GM19467 (cell line): ENCODE results near the gene SLC43A3.

Experiments
- ATAC-seq: cut with Tn5 transposase; IDR thresholded peaks from one replicate; pipeline ENCODE4 v1.9.1; 2021; ENCODE audit warnings: mild to moderate bottlenecking, moderate library complexity; ENCODE audit not compliant: unreplicated experiment

Gene SLC43A3

GRCh38 chr11:57426929-57427726, at the start of gene SLC43A3:
TSS of gene SLC43A3 (minus strand) at chr11:57427121. CDS start at chr11:57426172, 949 bp downstream.
- peak; percentile 52 for ATAC-seq

- peak; percentile 24 for ATAC-seq
Observed at GRCh38 chr11:57476047-57476756, 49.3 kb upstream of the SLC43A3 start.

DNA sequence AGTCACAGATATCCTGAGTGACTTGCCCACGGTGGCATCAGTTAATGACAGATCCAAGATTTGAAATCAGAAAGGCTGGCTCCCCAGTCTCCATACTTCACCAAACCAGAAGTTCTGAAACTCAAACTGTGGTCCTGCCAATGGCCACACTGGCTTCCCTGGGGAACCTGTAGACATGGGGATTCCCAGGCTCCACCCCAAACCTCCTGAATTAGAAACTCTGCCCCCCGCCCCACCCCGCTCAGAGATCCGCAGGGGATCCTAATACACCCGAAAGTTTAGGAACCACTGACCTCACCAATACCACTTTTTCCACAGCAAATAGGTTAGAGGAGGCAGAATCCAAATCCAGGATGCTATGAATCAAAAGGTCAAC, 48.7 kb upstream of the SLC43A3 start:
- ATAC-seq: peak; percentile 7

- ATAC-seq: no peak
Observed at GRCh38 chr11:57475191-57475590, 48.3 kb upstream of the SLC43A3 start.

GRCh38 chr11:57474803-57475115, 47.8 kb upstream of the SLC43A3 start:
- ATAC-seq: no peak

DNA sequence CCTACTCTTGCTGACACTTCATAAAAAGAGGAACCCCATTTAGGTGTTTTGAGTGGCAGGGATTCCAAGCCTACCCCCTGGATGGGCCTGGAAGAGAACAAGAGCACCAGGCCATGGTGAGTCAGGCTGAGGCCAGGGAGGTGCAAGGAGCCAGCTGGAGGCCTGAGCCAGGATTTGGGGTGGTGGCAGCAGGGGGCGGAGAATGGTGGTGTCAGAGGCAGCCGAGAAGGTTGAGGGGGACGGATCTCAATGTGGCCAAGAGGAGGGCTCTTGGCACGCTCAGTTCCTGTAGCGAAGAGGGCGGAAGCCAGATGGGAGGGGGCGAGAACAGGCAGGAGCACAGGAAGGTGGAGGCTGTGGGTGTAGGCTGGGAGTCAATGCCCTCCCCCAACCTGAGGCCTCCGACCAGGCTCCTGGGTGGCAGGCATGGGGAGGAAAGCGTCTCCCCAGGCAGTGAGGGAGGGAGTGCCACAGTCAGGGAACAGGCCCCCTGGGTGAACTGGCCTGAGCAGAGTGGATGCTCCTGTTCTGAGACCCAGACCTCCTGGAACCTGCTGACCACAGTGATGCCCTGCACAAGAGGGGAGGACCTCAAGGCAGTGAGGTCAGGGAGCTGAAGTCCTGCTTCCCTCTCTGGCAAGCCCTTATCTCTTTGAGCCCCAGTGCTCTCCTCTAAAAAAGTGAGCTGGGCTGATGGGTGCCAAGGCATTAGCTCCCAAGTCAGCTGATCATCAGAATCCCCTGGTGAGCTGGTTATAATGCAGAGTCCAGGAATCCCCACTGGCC, 47.3 kb upstream of the SLC43A3 start:
- ATAC-seq: no peak

DNA sequence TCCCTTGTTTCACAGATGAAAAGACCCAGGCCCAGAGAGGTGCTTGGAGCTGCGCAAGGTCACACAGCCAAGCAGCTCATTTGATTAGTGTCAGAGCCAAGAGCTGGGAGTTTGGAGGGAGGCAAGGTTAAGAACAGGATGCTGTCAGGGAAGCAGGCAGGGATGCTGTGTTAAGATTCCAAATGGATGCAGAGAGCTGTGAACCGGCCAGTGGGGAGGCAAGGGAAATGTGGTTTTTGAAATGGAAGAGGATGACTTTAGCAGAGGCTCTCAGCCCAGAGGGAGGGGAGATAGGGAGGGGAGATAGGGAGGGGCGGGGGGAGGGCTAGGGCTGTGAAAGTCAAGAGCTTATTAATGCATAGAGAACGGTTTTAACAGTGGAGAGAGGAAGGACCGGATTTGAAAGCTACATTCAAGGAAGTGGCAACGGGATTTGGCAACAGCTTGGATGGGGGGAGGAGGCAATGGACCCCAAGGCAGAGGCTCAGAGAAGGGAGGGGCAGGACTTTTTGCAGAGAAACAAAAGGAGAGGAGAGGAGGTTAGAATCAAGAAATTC, 46.4 kb upstream of the SLC43A3 start:
- ATAC-seq: no peak

DNA sequence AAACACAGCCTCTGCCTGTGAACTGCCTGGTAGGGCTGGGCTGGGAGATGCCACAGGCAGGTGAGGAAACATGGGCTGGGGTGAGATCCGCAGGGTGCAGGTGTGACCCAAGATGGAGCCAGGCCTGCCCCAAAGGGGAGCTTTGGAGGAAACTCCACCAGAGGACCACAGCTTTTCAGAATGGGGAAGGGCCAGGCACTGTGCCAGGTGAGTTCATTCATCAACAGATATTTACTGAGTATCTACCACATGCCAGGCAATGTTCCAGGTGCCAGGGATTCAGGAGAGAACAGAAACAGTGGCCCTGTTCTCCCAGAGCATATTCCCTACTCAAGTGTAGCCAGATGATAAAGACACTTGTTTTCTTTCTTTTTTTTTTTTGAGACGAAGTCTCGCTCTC, 44.6 kb upstream of the SLC43A3 start:
- no peak for ATAC-seq

- ATAC-seq: no peak
Observed at GRCh38 chr11:57469268-57469667, 42.3 kb upstream of the SLC43A3 start.

GRCh38 chr11:57468276-57468675, 41.4 kb upstream of the SLC43A3 start:
- ATAC-seq: no peak

GRCh38 chr11:57467508-57468157, 40.7 kb upstream of the SLC43A3 start:
- ATAC-seq: no peak

DNA sequence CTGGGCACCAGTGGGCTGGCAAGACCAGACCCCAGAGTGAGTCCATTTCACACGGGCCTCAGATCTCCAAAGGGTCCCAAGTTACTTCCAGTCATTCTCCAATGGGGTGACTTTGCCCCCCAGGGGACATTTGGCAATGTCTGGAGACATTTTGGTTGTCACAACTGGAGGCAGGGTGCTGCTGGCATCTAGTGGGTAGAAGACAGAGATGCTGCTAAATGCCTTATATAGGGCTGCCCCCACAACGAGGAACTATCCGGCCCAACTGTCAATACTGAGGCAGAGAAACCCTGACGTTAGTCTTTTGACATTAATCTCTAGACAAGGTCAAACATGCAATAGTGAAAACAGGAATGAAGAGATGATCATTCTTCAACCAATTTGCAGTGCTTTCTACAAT, 39.8 kb upstream of the SLC43A3 start:
- no peak for ATAC-seq

GRCh38 chr11:57464539-57465181, 37.7 kb upstream of the SLC43A3 start:
- no peak for ATAC-seq

DNA sequence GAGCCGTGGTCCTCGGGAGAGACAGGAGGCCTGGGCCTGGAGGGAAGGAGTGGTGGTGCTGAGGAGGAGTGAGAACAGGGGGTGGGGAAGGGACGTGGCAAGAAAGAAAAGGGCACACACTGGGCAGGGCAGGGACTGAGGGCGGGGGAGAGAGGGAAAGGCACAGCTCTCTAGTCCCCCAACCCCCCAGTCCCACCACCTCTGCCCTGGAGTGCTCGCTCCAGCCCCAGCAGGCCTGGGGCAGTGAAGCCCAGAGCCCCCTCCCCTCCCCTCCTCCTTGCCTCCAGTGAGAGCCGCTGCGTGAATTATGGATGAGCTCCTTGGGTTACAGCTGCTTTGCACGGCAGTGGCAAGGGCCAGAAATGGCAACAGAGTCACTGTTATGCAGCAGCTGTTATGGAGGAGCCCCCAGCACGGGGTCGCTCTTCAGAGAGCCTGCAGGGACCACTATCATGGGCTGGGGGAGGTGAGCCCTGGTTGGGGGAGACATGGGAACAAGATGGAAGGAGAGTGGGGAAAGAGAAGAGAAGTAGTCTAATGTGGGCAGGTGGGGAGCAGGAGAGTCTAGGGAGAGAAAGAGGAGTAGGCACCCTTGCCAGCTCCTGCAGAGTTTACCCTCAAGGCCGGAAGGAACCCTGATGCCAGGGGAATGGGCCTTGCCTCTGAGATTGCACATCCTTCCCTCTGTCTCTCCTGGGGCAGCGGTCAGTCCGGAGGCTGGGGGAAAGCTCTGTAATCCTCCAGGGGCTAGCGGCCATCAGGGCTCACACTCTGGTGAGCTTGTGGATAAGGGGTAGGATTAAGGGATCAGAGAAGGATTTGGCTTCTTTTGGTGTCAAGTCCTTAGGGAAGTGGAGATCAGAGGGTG, 37.0 kb upstream of the SLC43A3 start:
- no peak for ATAC-seq

GRCh38 chr11:57462597-57462996, 35.7 kb upstream of the SLC43A3 start:
- ATAC-seq: no peak

- no peak for ATAC-seq
Observed at GRCh38 chr11:57461841-57462489, 35.0 kb upstream of the SLC43A3 start.

DNA sequence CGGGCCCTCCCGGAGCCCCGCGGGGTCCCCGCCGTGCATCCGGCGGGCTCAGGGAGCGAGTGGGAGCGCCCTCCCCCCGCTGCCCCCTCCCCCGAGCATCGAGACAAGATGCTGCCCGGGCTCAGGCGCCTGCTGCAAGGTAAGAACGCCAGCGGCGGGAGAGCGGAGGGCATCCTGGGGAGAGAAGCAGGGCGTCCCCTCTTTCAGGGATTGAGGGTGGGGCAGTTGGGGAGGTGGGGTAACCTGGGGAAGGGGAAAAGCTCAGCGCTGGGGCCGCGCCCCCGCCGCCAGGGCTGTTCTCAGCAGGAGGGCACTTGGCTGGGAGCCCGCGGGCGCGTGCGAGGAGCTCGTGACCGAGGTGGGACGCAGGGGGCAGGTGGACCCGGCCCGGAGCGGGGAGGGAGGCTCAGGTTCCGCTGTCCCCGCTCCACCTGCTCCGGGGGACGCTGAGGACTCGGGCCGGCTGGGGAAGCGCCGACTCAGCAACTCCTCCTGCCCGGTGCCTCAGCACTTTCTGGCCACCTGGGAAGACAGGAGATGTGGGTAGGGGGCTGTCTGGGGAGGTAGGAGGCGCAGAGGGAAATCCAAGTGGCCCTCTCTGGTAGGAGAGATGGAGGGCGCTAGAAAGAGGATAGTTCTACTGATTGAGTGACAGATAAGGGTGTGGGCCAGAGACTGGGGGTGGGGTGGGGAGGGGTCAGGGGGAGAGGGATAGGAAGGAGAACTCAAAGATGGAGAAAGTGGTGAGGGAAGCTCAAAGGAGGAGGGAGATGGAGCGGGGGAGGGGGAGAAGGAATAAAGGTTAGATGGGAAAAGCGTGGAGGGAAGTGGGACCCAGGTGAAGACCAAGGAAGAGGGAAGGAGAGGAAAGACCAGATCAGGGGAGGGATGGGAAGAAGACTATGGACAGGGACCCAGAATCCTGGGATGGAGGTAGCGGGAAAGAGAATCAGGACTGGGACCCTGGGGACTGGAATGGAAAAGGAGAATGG, 34.1 kb upstream of the SLC43A3 start:
- ATAC-seq: no peak
